Ascending aorta (tissue), 2 donors: Measurements from ENCODE around the gene C18orf32. TPM values are rescaled to one million over a fixed set of nuclear protein-coding genes. Genes with fewer than 3 reads are reported as not detected.
"Not testable (repeated sequence)": the region's sequence is repeated elsewhere in the genome, so short reads cannot be mapped to it uniquely, and the experiment has no call there.

Experiments used
- DNase-seq, 2 donors: peaks; one replicate each; pipeline ENCODE4 v3.0.0-alpha.2; 2019; ENCODE audit warnings: low spot score in 2 of 2
- H3K27ac ChIP-seq, 2 donors: fragments of 200-600 bp; sonication (generic); one replicate each; pipeline ENCODE4 v1.5.1; 2016 to 2017; ENCODE audit warnings: mild to moderate bottlenecking in 1 of 2
- H3K27me3 ChIP-seq: fragments of 200-600 bp; sonication (generic); one replicate; pipeline ENCODE4 v1.5.1; 2017
- H3K36me3 ChIP-seq, 2 donors: fragments of 200-600 bp; sonication (generic); one replicate each; pipeline ENCODE4 v1.5.1; 2016
- H3K4me1 ChIP-seq, 2 donors: fragments of 200-600 bp; sonication (generic); one replicate each; pipeline ENCODE4 v1.5.1; 2016 to 2017; ENCODE audit warnings: mild to moderate bottlenecking in 1 of 2
- H3K4me3 ChIP-seq, 2 donors: fragments of 200-600 bp; sonication (generic); one replicate each; pipeline ENCODE4 v1.5.1; 2016 to 2017; ENCODE audit warnings: mild to moderate bottlenecking in 1 of 2
- H3K9me3 ChIP-seq, 2 donors: fragments of 200-600 bp; sonication (generic); one replicate each; pipeline ENCODE4 v1.5.1; 2016
- CTCF ChIP-seq, 3 experiments: fragments of 200-600 bp in 2 of 3; fragments of 450-650 bp in 1 of 3; sonication (generic) in 2 of 3; IDR thresholded peaks; one replicate each; pipeline ENCODE4 v1.5.1; 2016 to 2019; ENCODE audit warnings: antibody characterized with exemption in 3 of 3, mild to moderate bottlenecking in 1 of 3, moderate library complexity in 1 of 3
- intact Hi-C: fragments of 100-400 bp; cut with DNase I; formaldehyde crosslinking; loops from one replicate; pipeline ENCODE4 v1.15.1; 2023
- total RNA-seq: library from RNA; depleted of rRNA; stranded (reverse); fragments of >200 nt; gene quantifications from one replicate; pipeline ENCODE4 v1.1.0, GENCODE V29; 2016

Gene C18orf32
- total RNA-seq, 1 donor from 2014 or later = 7.8 TPM

DNA sequence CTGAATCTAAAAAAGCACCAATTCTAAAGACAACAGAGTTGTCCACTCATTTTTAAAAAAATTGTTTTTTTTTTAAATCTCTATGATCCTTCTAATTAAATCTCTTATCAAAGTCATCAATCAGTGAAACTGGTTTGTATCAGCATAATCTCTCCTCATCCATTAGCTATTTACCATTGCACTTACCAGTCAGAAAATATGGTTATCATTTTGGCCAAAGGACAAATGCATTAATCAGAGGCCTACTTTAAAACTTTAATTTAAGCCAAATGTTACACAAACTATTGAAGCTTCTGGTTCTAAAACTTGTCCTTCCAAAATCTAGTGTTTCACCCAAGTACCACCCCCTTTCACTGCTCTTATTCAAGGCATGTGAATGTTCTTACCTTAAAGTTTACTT, 3.8 kb downstream of the C18orf32 start:
- H3K4me1 ChIP-seq = peaks cover 4 to 5% of the 10 kb centered on the region in 2 donors
- no peaks in the 10 kb centered on the region for H3K9me3 ChIP-seq
- H3K36me3 ChIP-seq = peaks cover 25 to 49% of the 10 kb centered on the region in 2 donors
- H3K27ac ChIP-seq = no peak overlapping the region
- no peak for DNase-seq
- no peak overlapping the region for H3K4me3 ChIP-seq
- H3K27me3 ChIP-seq = no peaks in the 10 kb centered on the region
- TF ChIP-seq CTCF (IDR thresholded peaks at IDR 0.05) = no peak
- intact Hi-C loops = loop anchor here (10.0 kb wide), 2 partner anchors 1478 to 1552 kb away; partner anchors contain the start of gene SMAD4

DNA sequence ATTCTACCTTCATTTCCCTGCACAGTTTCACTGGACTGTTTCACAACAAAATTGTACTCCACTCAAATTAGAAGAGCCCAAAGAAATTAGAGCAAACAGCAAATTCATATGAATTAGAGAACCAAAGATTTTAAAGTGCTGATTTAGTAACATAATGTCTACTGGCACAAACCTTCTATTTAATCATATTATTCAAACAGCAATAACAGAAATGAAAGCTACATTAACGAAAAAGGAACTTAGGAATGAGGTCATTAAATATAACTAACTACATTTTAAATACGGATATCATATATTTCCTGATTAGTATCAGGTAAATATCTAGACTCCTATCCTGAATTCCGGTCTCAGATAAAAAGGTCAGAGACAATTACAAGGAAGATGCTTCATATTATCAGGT, 5.1 kb downstream of the C18orf32 start:
- intact Hi-C loops = loop anchor here (10.0 kb wide), 2 partner anchors 1477 to 1553 kb away; partner anchors contain the start of gene SMAD4
- Histone ChIP-seq H3K36me3 (peaks cover 25 to 45% of the 10 kb centered on the region in 2 donors), H3K4me1 (peaks cover 4 to 9% of the 10 kb centered on the region in 2 donors), H3K9me3 (no peaks in the 10 kb centered on the region), H3K27ac (no peak overlapping the region), H3K4me3 (no peak overlapping the region), H3K27me3 (no peaks in the 10 kb centered on the region)
- no peak for TF ChIP-seq CTCF (IDR thresholded peaks at IDR 0.05)
- DNase-seq = no peak

- intact Hi-C loops = loop anchor here (10.0 kb wide), 2 partner anchors 1477 to 1553 kb away; partner anchors contain the start of gene SMAD4
- Histone ChIP-seq H3K27me3 (no peaks in the 10 kb centered on the region), H3K27ac (no peak overlapping the region), H3K4me1 (peaks cover 4 to 9% of the 10 kb centered on the region in 2 donors), H3K9me3 (no peaks in the 10 kb centered on the region), H3K36me3 (peaks cover 25 to 45% of the 10 kb centered on the region in 2 donors), H3K4me3 (no peak overlapping the region)
- no peak for TF ChIP-seq CTCF (IDR thresholded peaks at IDR 0.05)
- no peak for DNase-seq
These were observed 5.7 kb downstream of the C18orf32 start for GRCh38 chr18:49481317-49481716.

GRCh38 chr18:49479381-49480137, 7.5 kb downstream of the C18orf32 start:
- Histone ChIP-seq H3K27me3 (no peaks in the 10 kb centered on the region), H3K36me3 (peaks cover 25 to 45% of the 10 kb centered on the region in 2 donors), H3K27ac (no peak overlapping the region), H3K4me3 (no peak overlapping the region), H3K9me3 (no peaks in the 10 kb centered on the region), H3K4me1 (peaks cover 0 to 4% of the 10 kb centered on the region in 2 donors)
- no peak for TF ChIP-seq CTCF (IDR thresholded peaks at IDR 0.05)
- DNase-seq = no peak
- intact Hi-C loops = loop anchor here (10.0 kb wide), 2 partner anchors 1475 to 1555 kb away; partner anchors contain the start of gene SMAD4

GRCh38 chr18:49476664-49477411, 10.2 kb downstream of the C18orf32 start:
- H3K36me3 ChIP-seq = peaks cover 22 to 29% of the 10 kb centered on the region in 2 donors
- intact Hi-C loops = no loop called here
- no peaks in the 10 kb centered on the region for H3K9me3 ChIP-seq
- peaks cover 0 to 4% of the 10 kb centered on the region in 2 donors for H3K4me1 ChIP-seq
- peak overlapping the region in 1 of 2 donors; percentile 23 for H3K4me3 ChIP-seq
- no peak for DNase-seq
- peak overlapping the region; percentile 38 to 51 for H3K27ac ChIP-seq
- no peaks in the 10 kb centered on the region for H3K27me3 ChIP-seq
- TF ChIP-seq CTCF (IDR thresholded peaks at IDR 0.05) = no peak

GRCh38 chr18:49474935-49475334, 12.1 kb downstream of the C18orf32 start:
- DNase-seq, intact Hi-C loops, H3K4me1 ChIP-seq, H3K27me3 ChIP-seq, H3K27ac ChIP-seq, H3K4me3 ChIP-seq, H3K9me3 ChIP-seq: not testable (repeated sequence)
- H3K36me3 ChIP-seq = peaks cover 10 to 11% of the 10 kb centered on the region in 2 donors
